K562 (cell line): ENCODE results near the gene ALG9. TPM values are rescaled to one million over a fixed set of nuclear protein-coding genes. Genes with fewer than 3 reads are reported as not detected.
A peak's percentile ranks its signal among the peaks of the same experiment; 100 is the strongest.

Source experiments
- CAMTA2 ChIP-seq: fragments of 250-450 bp; sonication (Bioruptor Pico); conservative IDR thresholded peaks from 2 replicates; pipeline ENCODE4 v1.5.1; 2022
- MEIS2 ChIP-seq: fragments of 450-650 bp; IDR thresholded peaks from 2 replicates; pipeline ENCODE4 v1.6.1; 2014; ENCODE audit warnings: mild to moderate bottlenecking; ENCODE audit not compliant: partially characterized antibody
- MTA3 ChIP-seq: fragments of 450-650 bp; formaldehyde crosslinking; IDR thresholded peaks from 2 replicates; pipeline ENCODE4 v1.6.1; 2017; ENCODE audit warnings: mild to moderate bottlenecking, borderline replicate concordance
- NEUROD1 ChIP-seq: fragments of 150-350 bp; IDR thresholded peaks from 2 replicates; pipeline ENCODE4 v1.6.1; 2014; ENCODE audit warnings: borderline replicate concordance, low read length, low read depth; ENCODE audit not compliant: partially characterized antibody
- PML ChIP-seq: IDR thresholded peaks from 2 replicates; pipeline ENCODE4 v1.6.1; 2012; ENCODE audit warnings: low read length, inconsistent platforms
- POLR2A ChIP-seq: fragments of 450-650 bp; conservative IDR thresholded peaks from 2 replicates; pipeline ENCODE4 v1.6.1; 2016
- POLR2B ChIP-seq: fragments of 450-650 bp; IDR thresholded peaks from 2 replicates; pipeline ENCODE4 v1.6.1; 2018; ENCODE audit warnings: low read depth; ENCODE audit not compliant: partially characterized antibody
- POLR2G ChIP-seq: fragments of 200-400 bp; formaldehyde crosslinking; IDR thresholded peaks from 2 replicates; pipeline ENCODE4 v1.6.1; 2017; ENCODE audit warnings: low read depth, mild to moderate bottlenecking, antibody characterized with exemption, low read length, moderate library complexity
- SRF ChIP-seq, 2 experiments: fragments of 250-450, 450-650 bp in 1 of 2; sonication (Bioruptor Pico) in 1 of 2; sonication (generic) in 1 of 2; formaldehyde crosslinking; IDR thresholded peaks; 2 replicates each; pipeline versions ENCODE4 v1.5.0 to v1.5.1; 2020 to 2022; ENCODE audit warnings: mild to moderate bottlenecking in 1 of 2, missing genetic modification reagents in 1 of 2
- TCF3 ChIP-seq: sonication (generic); formaldehyde crosslinking; IDR thresholded peaks from 2 replicates; pipeline ENCODE4 v1.4.0; 2020; ENCODE audit warnings: mild to moderate bottlenecking, missing genetic modification reagents
- XRCC5 ChIP-seq: fragments of 200-400 bp; formaldehyde crosslinking; IDR thresholded peaks from 2 replicates; pipeline ENCODE4 v1.6.1; 2017; ENCODE audit warnings: low read depth, mild to moderate bottlenecking, low read length
- ZBTB7A ChIP-seq: IDR thresholded peaks from 2 replicates; pipeline ENCODE4 v1.6.1; 2011; ENCODE audit warnings: low read depth, mild to moderate bottlenecking, low read length, moderate library complexity, borderline replicate concordance; ENCODE audit not compliant: control insufficient read depth
- ZFP1 ChIP-seq: fragments of 450-650 bp; formaldehyde crosslinking; IDR thresholded peaks from 2 replicates; pipeline ENCODE4 v1.4.0; 2020; ENCODE audit warnings: mild to moderate bottlenecking, mixed read lengths
- polyA plus RNA-seq, 8 experiments: library from polyadenylated mRNA; depleted of rRNA in 4 of 8; stranded (reverse) in 5 of 8; unstranded in 3 of 8; fragments of >200 nt; fragmentation: Nextera tagmentation in 2 of 8; fragmentation: Illumina TruSeq in 1 of 8; extraction: Ambion mirVana in 2 of 8; extraction: Trizol in 1 of 8; gene quantifications; 2 replicates each; pipeline versions ENCODE4 v1.2.1 to v1.2.3, GENCODE V29; 2011 to 2014; ENCODE audit warnings: inconsistent platforms in 1 of 8, missing spikeins in 1 of 8
- total RNA-seq, 7 experiments: library from RNA; depleted of rRNA in 6 of 7; stranded (reverse); fragments of >200 nt in 6 of 7; fragmentation: Illumina TruSeq in 2 of 7; extraction: Trizol in 2 of 7; gene quantifications; 2 replicates each; pipeline versions ENCODE4 v1.2.1 to v1.2.3, GENCODE V29; 2011 to 2021; ENCODE audit warnings: low replicate concordance in 1 of 7
- TF ChIP-seq, protein P1 (sequence below): fragments of 450-650 bp; IDR thresholded peaks from 2 replicates; pipeline ENCODE4 v1.6.1; 2016; ENCODE audit warnings: low read depth
- TF ChIP-seq, protein P2 (sequence below): conservative IDR thresholded peaks from 2 replicates; pipeline ENCODE4 v1.6.1; 2011; ENCODE audit warnings: low read depth, mild to moderate bottlenecking, low read length; ENCODE audit not compliant: control insufficient read depth
- TF ChIP-seq, protein P3 (sequence below), 3 experiments: IDR thresholded peaks in 2 of 3; conservative IDR thresholded peaks in 1 of 3; 2 replicates each; pipeline ENCODE4 v1.5.1; 2011 to 2012; ENCODE audit warnings: low read length in 3 of 3, mild to moderate bottlenecking in 3 of 3, control low read depth in 2 of 3, improper control_type of control experiment in 1 of 3, inconsistent platforms in 1 of 3, low read depth in 1 of 3, mixed read lengths in 1 of 3, moderate library complexity in 1 of 3; ENCODE audit not compliant: insufficient read depth in 2 of 3

Gene ALG9
- total and polyA plus RNA-seq, 9 of the 15 experiments (the other 6 are each of a cell fraction or from before 2014, with no cell fraction given): 11.5 to 40.5 (median 24.9) TPM

DNA sequence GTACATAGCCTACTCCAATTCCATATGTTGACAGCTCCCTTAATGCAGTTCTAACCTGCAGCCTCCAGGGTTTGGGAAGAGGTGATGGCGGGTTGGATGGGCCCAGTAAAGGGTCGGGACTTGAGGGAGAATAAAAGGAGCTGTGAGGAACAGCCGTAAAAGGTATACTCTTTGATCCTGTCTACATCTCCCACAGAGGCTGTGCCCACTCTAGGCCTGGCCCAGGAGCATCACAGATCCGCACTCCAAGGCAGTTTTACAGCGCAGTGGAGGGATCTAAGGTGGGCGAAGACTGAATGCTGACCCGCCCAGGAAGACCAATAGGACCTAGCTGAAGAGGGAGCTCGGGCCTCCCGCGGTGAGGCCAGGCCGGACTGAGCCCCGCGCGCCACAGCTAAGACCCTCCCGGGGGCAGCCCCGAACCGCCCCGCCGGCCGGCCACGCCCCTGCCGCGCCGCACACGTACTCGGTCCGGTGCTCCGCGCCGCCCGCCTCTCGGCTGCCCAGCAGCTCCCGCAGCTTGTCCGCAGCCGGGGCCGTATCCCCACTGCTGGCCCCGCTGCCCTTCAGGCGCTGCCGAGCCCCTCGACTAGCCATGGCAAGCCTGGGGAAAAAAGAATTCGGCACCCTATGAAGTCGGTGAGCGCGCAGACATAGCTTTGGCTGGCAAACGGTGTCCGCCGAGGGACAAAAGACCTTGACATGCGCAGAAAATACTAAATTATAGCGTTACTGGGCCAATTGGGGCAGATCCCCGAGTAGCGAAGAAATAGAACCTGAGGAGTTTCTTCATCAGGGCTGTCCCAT is at the start of gene ALG9 (continued):
- TF ChIP-seq, protein P1, sequence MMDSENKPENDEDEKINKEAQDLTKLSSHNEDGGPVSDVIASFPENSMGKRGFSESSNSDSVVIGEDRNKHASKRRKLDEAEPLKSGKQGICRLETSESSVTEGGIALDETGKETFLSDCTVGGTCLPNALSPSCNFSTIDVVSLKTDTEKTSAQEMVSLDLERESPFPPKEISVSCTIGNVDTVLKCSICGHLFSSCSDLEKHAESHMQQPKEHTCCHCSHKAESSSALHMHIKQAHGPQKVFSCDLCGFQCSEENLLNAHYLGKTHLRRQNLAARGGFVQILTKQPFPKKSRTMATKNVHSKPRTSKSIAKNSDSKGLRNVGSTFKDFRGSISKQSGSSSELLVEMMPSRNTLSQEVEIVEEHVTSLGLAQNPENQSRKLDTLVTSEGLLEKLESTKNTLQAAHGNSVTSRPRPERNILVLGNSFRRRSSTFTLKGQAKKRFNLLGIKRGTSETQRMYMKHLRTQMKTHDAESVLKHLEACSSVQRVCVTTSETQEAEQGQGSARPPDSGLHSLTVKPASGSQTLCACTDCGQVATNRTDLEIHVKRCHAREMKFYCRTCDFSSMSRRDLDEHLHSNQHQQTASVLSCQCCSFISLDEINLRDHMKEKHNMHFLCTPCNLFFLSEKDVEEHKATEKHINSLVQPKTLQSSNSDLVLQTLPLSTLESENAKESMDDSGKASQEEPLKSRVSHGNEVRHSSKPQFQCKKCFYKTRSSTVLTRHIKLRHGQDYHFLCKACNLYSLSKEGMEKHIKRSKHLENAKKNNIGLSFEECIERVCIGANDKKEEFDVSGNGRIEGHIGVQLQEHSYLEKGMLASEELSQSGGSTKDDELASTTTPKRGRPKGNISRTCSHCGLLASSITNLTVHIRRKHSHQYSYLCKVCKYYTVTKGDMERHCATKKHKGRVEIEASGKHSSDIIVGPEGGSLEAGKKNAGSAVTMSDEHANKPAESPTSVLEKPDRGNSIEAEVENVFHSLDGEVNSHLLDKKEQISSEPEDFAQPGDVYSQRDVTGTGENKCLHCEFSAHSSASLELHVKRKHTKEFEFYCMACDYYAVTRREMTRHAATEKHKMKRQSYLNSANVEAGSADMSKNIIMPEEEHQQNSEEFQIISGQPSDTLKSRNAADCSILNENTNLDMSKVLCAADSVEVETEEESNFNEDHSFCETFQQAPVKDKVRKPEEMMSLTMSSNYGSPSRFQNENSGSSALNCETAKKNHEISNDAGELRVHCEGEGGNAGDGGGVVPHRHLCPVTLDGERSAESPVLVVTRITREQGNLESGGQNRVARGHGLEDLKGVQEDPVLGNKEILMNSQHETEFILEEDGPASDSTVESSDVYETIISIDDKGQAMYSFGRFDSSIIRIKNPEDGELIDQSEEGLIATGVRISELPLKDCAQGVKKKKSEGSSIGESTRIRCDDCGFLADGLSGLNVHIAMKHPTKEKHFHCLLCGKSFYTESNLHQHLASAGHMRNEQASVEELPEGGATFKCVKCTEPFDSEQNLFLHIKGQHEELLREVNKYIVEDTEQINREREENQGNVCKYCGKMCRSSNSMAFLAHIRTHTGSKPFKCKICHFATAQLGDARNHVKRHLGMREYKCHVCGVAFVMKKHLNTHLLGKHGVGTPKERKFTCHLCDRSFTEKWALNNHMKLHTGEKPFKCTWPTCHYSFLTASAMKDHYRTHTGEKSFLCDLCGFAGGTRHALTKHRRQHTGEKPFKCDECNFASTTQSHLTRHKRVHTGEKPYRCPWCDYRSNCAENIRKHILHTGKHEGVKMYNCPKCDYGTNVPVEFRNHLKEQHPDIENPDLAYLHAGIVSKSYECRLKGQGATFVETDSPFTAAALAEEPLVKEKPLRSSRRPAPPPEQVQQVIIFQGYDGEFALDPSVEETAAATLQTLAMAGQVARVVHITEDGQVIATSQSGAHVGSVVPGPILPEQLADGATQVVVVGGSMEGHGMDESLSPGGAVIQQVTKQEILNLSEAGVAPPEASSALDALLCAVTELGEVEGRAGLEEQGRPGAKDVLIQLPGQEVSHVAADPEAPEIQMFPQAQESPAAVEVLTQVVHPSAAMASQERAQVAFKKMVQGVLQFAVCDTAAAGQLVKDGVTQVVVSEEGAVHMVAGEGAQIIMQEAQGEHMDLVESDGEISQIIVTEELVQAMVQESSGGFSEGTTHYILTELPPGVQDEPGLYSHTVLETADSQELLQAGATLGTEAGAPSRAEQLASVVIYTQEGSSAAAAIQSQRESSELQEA: peak; percentile 96
- TF ChIP-seq POLR2A (peak; percentile 82), MTA3 (peak; percentile 99), POLR2G (peak; percentile 87), POLR2B (peak; percentile 49), PML (0 out of 2 replicates have a peak, but pooled peaks have one; percentile 46), NEUROD1 (peak; percentile 41), ZFP1 (CRISPR knock-in tag) (no peak), ZBTB7A (peak; percentile 92), TCF3 (CRISPR knock-in tag) (peak; percentile 14; the same call in 1 of the 2 replicates), XRCC5 (no peak), SRF (CRISPR knock-in tag; IDR thresholded peaks at IDR 0.05) (0 out of 4 replicates have a peak, but pooled peaks of 1 of the 2 experiments have one; percentile 32), CAMTA2 (CRISPR knock-in tag) (0 out of 2 replicates have a peak, but pooled peaks have one; percentile 56), MEIS2 (peak; percentile 72)
- TF ChIP-seq, protein P2, sequence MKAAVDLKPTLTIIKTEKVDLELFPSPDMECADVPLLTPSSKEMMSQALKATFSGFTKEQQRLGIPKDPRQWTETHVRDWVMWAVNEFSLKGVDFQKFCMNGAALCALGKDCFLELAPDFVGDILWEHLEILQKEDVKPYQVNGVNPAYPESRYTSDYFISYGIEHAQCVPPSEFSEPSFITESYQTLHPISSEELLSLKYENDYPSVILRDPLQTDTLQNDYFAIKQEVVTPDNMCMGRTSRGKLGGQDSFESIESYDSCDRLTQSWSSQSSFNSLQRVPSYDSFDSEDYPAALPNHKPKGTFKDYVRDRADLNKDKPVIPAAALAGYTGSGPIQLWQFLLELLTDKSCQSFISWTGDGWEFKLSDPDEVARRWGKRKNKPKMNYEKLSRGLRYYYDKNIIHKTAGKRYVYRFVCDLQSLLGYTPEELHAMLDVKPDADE: peak; percentile 80; the same call in 1 of the 2 replicates
- TF ChIP-seq, protein P3, sequence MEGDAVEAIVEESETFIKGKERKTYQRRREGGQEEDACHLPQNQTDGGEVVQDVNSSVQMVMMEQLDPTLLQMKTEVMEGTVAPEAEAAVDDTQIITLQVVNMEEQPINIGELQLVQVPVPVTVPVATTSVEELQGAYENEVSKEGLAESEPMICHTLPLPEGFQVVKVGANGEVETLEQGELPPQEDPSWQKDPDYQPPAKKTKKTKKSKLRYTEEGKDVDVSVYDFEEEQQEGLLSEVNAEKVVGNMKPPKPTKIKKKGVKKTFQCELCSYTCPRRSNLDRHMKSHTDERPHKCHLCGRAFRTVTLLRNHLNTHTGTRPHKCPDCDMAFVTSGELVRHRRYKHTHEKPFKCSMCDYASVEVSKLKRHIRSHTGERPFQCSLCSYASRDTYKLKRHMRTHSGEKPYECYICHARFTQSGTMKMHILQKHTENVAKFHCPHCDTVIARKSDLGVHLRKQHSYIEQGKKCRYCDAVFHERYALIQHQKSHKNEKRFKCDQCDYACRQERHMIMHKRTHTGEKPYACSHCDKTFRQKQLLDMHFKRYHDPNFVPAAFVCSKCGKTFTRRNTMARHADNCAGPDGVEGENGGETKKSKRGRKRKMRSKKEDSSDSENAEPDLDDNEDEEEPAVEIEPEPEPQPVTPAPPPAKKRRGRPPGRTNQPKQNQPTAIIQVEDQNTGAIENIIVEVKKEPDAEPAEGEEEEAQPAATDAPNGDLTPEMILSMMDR (IDR thresholded peaks at IDR 0.05 in 2 of 3, conservative IDR thresholded peaks at IDR 0.05 in 1 of 3; ENCODE audit: insufficient read depth in 2 of 3, low read depth in 1 of 3, low read length in 3 of 3): peak; percentile 24 to 60 (median 32); a peak in 3 of 6 replicates
